HG02678 (cell line): Measurements from ENCODE around the gene SMG6.

ENCODE experiments used
- ATAC-seq: cut with Tn5 transposase; IDR thresholded peaks from one replicate; pipeline ENCODE4 v1.9.1; 2021; ENCODE audit warnings: mild to moderate bottlenecking, moderate library complexity; ENCODE audit not compliant: unreplicated experiment

The SMG6 gene

GRCh38 chr17:2084036-2084765, 219.4 kb downstream of the SMG6 start:
- no peak for ATAC-seq

- peak; percentile 35 for ATAC-seq
These were observed 220.0 kb downstream of the SMG6 start for GRCh38 chr17:2083613-2084035.

DNA sequence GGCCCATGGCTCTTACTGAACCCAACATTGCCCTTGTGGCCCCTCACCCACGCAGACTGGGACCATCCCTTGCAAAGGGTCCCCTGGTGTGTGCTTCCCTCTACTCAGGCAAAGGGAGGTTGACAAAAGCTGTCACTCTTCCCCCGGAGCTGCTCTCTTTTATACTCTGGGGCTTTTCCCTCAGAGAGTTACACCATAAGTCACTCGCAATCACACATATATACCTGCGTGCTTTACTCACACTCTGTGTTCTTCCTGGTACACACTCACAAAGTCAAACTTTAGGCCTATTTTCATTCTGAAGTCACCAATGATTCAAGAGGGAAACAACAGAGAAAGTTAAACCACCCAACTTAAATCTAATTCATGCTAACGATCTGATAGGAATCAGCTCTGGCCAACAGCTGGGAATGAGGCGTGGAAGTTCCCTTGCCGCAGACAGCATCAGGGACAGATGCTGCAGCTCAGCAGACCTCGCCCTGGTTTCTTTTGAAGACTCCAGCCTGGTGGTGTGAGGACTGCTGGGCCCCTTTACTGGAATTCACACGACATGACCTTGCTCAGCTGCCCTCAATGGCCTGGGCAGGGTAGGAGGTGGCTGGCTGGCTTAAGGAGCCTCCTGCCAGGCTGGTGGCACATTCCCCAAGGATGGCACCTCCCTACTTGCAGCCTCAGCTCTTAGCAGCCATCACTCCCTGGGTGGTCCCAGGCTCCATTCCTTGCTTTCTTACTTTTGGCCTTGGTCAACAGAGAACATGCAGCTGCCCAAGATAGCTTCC, 221.4 kb downstream of the SMG6 start:
- no peak for ATAC-seq

DNA sequence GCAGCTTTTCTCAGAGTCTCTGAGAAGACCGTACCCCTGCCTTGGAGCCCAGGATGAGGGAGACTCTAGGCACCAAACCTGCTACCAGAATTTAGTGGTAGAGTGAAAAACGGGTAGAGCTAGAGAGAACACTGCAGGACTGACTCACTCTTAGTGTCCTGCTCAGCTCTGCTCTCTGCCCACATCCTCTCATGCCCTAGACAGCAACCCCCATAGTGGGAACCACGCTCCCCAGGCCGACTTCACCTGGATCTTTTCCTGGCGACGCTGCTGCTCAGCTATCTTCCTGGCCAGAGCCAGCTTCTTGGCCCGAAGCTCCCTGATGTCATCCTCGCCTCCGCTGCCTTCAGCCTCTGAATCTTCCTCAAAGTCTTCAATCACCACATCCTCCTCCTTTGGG, 222.0 kb downstream of the SMG6 start:
- no peak for ATAC-seq

DNA sequence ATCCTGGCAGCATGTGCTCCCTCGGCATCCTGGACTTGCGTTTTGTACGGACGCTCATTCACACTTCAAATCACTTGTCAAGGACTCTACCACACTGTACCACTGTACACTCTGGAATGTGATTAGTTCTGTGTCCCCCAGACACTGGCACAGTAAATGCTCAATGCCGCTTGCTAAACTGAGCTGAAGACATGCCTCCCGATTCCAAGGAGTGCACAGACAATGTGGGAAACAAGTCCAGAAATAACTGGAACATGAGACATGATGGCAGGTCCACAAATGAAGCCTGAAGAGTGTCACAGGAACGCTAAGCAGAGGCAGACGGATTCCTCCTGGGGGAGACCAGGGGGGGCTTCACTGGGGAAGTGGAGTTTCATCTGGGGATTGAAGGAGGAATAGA, 226.5 kb downstream of the SMG6 start:
- no peak for ATAC-seq

DNA sequence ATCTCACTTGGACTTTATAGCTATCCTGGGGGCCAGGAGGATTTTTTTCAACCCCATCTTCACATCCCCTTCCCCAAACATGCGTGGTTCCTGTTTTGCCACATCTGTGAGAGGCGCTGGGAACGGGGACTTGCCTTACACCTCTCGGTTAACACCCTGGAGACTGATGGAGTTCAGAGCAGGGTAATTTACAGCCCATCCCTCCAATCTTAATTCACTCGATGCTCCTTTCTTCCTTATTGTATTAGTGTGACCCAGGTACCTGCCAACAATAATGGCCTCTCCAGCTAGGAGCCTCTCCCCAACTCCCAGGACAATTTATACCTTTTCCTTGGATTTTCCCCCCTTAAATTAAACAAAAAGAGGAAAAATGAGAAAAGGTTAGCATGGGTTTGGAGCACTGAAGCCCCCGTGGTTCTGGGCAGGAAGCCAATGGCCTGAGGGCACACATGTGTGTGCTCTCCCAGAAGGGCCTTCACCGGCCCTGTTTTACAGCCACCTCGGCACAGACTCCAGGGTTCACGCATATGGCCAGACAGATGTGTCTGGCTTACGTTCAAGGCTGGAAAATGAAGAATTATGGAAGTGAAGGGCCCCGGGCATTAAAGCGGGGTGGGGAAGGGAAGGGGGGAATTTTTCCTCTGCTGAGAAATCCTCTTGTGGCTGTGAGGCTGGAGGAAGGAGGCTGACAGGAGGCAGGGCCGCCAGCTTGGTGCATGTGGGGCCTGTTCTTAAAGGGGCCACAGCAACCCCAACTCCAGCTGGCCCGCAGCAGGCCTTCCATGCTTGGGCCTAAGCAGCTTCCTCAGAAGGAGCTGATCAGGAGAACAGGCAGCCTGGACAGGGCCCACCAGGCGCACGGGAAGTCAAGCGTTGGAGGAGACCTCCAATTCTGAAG, 227.2 kb downstream of the SMG6 start:
- no peak for ATAC-seq

DNA sequence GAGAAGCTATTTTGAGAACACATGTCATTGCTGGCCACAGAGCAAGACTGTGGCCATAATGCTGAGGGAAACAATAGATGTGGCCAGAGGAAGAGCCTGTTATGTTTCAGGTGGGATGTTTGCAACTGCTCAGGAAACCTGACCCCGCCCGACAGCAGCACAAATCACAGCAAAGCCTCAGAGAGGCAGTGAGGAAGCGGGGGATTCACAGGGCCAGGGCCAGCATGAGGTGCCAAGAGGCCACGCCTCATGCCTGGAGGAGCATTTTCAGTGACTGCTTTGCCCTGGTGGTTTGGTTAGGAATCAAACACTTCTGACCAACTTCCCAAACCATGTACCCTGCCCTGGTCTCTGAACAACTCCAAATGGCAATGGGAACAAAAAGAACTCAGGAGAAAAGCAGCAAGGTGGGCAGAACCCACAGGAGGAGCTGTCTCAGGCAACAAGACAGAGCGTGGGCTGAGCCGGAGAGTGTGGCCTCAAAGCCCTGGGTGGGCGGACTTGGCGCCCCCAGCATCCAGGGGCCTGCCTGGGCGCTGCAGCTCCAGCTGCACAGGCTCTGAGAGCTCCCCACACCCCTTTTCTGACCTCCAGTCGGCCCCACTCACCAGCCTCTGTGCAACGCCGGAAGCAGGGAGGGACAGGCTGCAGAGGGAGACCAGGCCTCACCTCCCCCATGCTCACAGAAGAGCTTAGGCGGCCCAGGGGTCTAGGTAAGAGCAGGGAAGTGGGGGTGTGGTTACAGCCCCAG, 228.1 kb downstream of the SMG6 start:
- no peak for ATAC-seq

DNA sequence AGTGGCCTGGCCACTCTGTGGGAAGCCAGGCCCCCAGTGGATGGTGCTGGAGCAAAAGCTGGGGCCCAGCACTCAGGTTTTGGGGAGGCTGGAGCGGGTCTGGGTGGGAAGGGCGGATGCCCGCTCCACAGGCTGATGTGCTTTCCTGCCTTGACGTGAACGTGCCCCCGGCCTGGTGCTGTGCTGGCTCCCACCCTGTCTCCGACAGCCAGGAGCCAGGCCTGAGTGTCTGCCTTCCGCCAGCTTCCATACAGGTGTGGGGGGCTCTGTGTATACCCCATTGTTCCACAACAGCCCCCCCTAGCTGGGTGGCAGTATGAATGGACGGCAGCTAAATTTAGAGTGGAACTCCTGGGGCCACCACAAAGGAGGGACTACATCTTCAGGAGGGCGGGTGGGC, 228.7 kb downstream of the SMG6 start:
- ATAC-seq = no peak

DNA sequence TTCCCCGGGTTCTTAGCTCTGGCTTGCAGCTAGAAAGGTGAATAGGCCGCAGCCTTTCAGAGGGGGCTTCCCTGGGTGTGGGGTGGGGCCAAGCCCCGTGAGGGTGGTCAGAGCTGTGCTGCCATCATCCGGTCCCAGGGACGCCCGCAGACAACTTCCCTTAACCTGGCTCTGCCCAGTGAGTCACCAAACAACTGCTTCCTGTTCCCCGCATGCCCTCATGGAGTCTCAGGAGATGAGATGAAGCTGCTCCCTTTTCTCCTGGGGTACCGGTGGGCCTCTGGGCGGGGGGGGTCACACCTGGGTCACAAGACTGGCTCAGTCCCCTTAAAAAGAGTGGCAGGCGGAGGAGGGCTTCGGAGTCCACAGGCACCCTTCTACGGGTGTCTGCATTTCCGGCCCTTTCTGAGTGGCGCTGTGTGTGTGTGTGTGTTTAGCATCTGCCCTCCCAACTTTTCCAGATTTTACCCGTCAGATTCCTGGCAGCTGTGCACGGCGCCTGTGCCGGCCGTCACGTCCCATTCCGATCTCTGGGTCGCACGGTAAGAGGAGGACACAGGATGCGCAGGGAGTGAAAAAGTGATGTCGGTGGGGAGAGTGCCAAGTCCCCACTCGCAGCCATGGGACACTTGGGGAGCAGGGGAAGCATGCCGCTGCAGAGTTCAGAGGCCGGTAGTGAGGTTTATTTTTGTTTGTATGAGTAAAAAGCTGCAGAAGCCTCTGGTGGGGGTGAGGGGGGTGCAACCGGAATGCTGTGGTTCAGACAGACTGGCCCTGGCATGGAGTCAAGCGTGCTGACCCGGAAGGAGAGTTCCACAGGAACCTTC, 231.9 kb downstream of the SMG6 start:
- ATAC-seq = no peak

DNA sequence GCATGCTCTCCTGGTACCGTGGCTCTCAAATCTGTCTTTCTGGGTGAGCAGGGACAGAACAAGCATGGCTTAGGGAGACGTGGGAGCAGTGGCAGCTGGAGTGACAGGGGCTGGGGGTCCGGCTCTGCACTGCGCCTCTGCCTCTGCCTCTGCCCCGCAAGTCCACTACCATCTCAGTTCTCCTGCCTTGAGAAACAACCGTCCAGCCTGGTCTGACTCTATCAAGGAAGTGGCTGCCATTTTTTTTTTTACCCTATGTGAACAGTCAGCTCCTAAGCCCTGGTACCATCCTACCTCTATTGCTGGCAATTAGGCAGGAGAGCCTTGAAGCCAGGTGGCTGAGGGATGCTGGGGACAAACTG, 232.6 kb downstream of the SMG6 start:
- no peak for ATAC-seq

DNA sequence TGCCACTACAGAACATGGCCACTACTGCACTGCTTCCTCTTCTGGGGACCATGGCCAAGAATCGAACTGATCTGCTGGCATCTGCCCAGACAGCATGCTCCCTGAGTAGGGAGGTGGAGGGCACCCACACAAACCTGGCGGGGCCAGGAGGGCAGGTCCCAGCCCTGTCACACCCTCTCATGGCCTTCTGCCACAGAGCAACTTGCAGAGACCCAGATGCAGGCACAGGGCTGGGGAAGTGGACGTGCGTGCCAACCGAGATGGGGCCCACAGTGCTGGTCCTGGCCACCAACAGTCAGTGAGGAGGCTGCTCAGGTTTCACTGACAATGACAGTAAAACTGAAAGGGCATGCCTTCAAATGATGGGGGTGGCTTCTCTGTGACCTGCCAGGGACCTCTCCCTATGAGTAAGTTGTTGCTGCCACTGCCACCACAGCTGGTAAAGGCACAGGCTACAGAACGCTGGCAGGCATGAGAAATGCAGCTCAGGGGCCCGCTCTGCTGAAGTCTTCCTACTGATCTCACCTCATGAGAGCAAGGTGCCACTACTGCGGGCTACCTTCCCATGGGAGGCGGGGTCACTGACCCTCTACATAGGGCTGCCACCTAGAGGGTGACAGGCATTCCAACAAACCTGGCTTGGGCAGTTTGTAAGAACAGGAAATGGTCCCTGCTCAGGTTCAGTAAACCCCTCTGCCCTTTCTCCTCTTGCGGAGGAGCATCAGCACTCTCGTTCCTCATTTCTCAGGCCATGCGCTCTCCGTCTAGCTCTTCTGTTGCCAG, 233.2 kb downstream of the SMG6 start:
- ATAC-seq = peak; percentile 76

DNA sequence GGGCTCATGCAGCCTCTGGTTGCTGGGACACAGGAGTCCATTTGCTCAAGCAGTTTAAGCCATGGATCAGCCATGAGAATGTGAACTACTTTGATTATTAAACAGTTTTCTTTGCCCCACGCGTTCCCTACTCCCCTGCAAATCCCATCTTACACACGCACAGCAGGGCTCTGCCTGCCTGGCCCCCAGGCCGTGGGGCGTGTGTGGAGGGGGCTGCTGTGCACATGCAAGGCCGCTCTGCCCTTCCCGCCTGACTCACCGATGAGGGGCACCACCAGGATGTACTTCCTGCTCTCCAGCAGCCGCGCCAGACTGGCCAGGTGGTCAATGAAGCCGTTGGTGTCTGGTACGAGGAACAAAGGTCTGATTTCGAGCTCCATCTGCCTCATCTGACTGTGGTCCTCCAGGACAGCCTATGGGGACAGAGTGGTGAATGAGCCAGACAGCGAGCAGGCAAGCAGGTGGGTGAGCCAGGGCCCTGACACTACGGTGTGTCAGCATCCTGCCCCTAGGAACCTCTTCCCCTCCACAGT, 235.0 kb downstream of the SMG6 start:
- ATAC-seq = no peak

DNA sequence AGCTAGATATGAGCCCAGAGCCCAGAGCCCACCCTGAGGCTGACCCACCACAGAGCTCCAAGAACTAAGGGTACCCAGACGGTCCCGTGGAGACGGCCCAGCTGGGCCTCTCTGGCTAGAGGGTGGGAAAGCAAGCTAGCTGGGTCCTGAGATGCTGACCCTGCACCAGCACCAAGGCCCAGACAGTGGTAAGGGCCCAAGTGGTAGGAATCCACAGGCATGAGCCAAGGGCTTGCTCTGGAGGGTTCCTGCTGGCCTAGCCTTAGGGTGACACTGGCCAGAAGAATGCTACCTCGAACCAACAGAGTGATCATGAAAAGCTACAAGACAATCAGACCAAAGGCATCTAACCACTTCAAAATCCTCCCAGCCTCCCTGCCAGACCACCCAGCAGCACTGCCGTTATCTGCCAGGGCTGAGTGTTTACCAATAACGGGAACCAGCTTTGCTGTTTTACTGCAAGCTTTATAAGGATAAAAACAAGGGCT, 235.5 kb downstream of the SMG6 start:
- no peak for ATAC-seq

DNA sequence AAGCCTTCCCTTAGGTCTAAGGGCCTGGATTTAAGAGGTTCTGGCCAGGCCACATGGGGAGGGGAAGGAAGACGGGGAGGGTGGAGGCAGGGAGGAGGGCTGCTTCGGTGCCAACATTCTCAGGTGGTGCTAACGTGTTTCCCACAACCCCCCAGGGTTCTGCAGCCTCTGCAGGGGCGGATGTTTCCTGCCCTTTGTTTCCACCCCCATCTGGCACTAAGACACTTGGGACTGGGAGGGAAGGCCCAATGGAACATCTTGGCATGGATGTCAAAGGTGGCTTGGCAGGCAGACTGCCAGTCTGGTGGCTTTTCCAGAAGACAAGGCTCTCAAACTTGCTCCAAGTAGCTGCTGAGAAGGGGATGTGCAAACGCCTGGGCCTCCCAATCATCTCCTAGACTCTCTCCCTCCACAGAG, 236.0 kb downstream of the SMG6 start:
- ATAC-seq = no peak

DNA sequence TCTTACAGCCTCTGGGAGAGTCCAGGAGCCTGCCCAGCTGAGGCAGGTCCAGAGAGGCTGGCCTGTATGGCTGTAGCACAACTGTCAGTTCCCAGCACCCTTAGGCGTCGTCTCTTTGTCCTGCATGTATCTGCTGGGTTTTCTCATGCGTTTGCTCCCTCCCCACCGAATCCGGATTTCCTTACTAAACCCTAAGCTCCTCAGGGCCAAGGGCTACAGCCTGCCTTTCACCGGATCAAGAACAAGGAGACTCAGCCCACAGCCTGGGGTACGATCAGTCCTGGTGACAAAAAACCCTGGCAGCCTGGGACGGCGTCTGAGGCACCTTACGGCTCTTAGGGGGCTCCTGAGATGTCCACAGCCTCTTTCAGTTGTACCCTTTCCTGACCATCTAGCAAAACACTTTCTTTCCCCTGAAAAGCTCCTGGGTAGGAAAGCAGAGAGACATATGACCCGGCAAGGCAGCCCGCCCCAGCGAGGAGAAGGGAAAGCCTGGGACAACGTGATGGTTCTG, 236.5 kb downstream of the SMG6 start:
- no peak for ATAC-seq

- ATAC-seq = no peak
These were observed 237.6 kb downstream of the SMG6 start for GRCh38 chr17:2065949-2066400.

GRCh38 chr17:2064980-2065785, 238.4 kb downstream of the SMG6 start:
- ATAC-seq = no peak
